Prostate gland (tissue), 2 donors: ENCODE data around the gene IPP.

Experiments
- CTCF ChIP-seq, 4 experiments: fragments of 200-600 bp in 2 of 4; fragments of 450-650 bp in 2 of 4; sonication (generic) in 2 of 4; IDR thresholded peaks; 1 replicate in 3 of 4; 2 replicates in 1 of 4; pipeline ENCODE4 v1.5.1; 2016 to 2019; ENCODE audit warnings: antibody characterized with exemption in 4 of 4, mild to moderate bottlenecking in 2 of 4, moderate library complexity in 2 of 4
- POLR2A ChIP-seq: fragments of 450-650 bp; IDR thresholded peaks from one replicate; pipeline ENCODE4 v1.6.1; 2016; ENCODE audit warnings: antibody characterized with exemption, mild to moderate bottlenecking
- POLR2AphosphoS5 ChIP-seq: sonication (generic); formaldehyde crosslinking; IDR thresholded peaks from one replicate; pipeline ENCODE4 v1.6.1; 2017; ENCODE audit warnings: antibody characterized with exemption

DNA sequence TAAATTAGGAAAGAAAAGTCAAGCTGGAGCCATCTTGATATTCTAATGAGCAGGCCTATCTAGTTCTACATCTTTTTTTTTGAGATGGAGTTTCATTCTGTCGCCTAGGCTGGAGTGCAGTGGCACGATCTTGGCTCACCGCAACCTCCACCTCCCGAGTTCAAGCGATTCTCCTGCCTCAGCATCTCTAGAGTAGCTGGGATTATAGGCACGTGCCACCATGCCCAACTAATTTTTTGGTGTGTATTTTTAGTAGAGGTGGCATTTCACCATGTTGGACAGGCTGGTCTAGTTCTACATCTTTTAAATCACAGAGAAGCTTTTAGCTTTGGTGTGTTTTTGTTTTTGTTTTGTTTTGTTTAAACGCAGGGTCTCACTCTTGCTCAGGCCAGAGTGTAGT is 55.6 kb downstream of the IPP start:
- no peak for TF ChIP-seq POLR2A
- TF ChIP-seq CTCF (IDR thresholded peaks at IDR 0.05), result no peak
- no peak for TF ChIP-seq POLR2AphosphoS5
